ENCODE data around the gene PHKB. TPM values are rescaled to one million over a fixed set of nuclear protein-coding genes. Genes with fewer than 3 reads are reported as not detected.

PHKB gene
- total RNA-seq, 4 donors from 2014 or later, result 74.1 to 126 (median 101) TPM

DNA sequence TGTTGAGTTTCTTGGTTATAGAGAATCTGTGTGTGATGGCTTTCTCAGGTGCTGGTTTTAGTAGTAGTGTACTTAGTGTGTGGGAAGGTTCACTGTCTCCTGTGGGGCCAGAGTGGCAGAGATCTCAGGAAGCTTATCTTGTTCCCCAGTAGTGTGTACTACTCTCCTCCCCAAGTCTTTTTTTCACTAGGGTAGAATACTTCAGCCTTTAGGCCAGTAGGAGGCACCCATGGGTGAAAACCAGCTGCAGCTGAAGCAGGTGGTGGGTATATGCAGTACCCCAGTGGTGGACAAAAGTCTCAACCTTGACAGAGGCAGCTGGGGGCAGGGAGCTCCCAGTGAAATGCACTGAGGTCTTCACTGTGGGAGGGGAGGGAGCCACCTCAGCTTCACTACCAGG is 109.9 kb downstream of the PHKB start:
- no peak for TF ChIP-seq EP300 (IDR thresholded peaks at IDR 0.05; ENCODE audit: low read depth)
- TF ChIP-seq POLR2A (IDR thresholded peaks at IDR 0.05), result no peak
- TF ChIP-seq POLR2AphosphoS5 (IDR thresholded peaks at IDR 0.05), result no peak
- TF ChIP-seq, protein P1, sequence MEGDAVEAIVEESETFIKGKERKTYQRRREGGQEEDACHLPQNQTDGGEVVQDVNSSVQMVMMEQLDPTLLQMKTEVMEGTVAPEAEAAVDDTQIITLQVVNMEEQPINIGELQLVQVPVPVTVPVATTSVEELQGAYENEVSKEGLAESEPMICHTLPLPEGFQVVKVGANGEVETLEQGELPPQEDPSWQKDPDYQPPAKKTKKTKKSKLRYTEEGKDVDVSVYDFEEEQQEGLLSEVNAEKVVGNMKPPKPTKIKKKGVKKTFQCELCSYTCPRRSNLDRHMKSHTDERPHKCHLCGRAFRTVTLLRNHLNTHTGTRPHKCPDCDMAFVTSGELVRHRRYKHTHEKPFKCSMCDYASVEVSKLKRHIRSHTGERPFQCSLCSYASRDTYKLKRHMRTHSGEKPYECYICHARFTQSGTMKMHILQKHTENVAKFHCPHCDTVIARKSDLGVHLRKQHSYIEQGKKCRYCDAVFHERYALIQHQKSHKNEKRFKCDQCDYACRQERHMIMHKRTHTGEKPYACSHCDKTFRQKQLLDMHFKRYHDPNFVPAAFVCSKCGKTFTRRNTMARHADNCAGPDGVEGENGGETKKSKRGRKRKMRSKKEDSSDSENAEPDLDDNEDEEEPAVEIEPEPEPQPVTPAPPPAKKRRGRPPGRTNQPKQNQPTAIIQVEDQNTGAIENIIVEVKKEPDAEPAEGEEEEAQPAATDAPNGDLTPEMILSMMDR (IDR thresholded peaks at IDR 0.05), result no peak
- Histone ChIP-seq H3K4me1 (no peaks in the 10 kb centered on the region), H3K4me3 (no peak overlapping the region), H3K36me3 (no peaks in the 10 kb centered on the region), H3K27ac (no peak overlapping the region), H3K27me3 (no peaks in the 10 kb centered on the region), H3K9me3 (no peaks in the 10 kb centered on the region)
- no peak for DNase-seq
- in situ Hi-C loops (cut with MboI; ENCODE audit: low pct_ligation_motif_present in 1 of 4, low pct_unique_long_range_greater_than_20kb in 1 of 4, low sequenced_read_pairs in 3 of 4) (no loop called here), intact Hi-C loops (cut with DNase I; ENCODE audit: low total_unique reads) (no loop called here)

DNA sequence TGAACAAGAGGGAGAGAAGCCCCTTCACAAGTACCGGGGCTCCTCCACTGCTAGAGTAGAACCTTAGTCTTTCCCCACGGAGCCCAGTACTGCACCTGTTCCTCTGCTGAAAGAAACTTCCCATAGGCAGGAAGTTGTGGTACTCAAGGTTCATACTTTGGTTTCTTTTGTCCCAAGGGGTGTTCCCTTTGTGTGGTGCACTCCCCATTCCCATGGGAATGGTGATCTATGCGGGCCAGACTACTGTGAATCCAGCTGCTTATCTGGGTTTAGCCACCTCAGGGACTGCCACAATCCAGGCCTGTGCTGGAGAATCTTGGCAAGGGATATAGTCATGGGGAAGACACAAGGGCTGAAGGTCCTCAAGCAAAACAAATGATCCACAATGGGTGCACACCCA is 110.6 kb downstream of the PHKB start:
- intact Hi-C loops (cut with DNase I; ENCODE audit: low total_unique reads), result no loop called here
- TF ChIP-seq POLR2AphosphoS5 (IDR thresholded peaks at IDR 0.05) (no peak), POLR2A (IDR thresholded peaks at IDR 0.05) (no peak), EP300 (IDR thresholded peaks at IDR 0.05; ENCODE audit: low read depth) (no peak)
- TF ChIP-seq, protein P1 (IDR thresholded peaks at IDR 0.05), result no peak
- H3K4me3 ChIP-seq, result no peak overlapping the region
- H3K27ac ChIP-seq, result no peak overlapping the region
- no peaks in the 10 kb centered on the region for H3K9me3 ChIP-seq
- no peak for DNase-seq
- H3K27me3 ChIP-seq, result no peaks in the 10 kb centered on the region
- WGBS, 2 donors (ENCODE audit: low coverage in 1 of 2), result 93 to 100% methylated on average over 1 to 3 of the region's 3 CpGs
- no peaks in the 10 kb centered on the region for H3K36me3 ChIP-seq
- no peaks in the 10 kb centered on the region for H3K4me1 ChIP-seq
- in situ Hi-C loops (cut with MboI; ENCODE audit: low pct_ligation_motif_present in 1 of 4, low pct_unique_long_range_greater_than_20kb in 1 of 4, low sequenced_read_pairs in 3 of 4), result no loop called here

- DNase-seq, result no peak
- no peaks in the 10 kb centered on the region for H3K9me3 ChIP-seq
- H3K27me3 ChIP-seq, result no peaks in the 10 kb centered on the region
- intact Hi-C loops (cut with DNase I; ENCODE audit: low total_unique reads) (no loop called here), in situ Hi-C loops (cut with MboI; ENCODE audit: low pct_ligation_motif_present in 1 of 4, low pct_unique_long_range_greater_than_20kb in 1 of 4, low sequenced_read_pairs in 3 of 4) (no loop called here)
- H3K27ac ChIP-seq, result no peak overlapping the region
- no peaks in the 10 kb centered on the region for H3K36me3 ChIP-seq
- TF ChIP-seq POLR2AphosphoS5 (IDR thresholded peaks at IDR 0.05), result no peak
- no peak for TF ChIP-seq EP300 (IDR thresholded peaks at IDR 0.05; ENCODE audit: low read depth)
- TF ChIP-seq, protein P1 (IDR thresholded peaks at IDR 0.05), result no peak
- no peak for TF ChIP-seq POLR2A (IDR thresholded peaks at IDR 0.05)
- no peak overlapping the region for H3K4me3 ChIP-seq
- 75 to 84% methylated on average over 2 to 5 of the region's 5 CpGs for WGBS, 2 donors (ENCODE audit: low coverage in 1 of 2)
- no peaks in the 10 kb centered on the region for H3K4me1 ChIP-seq
Observed at GRCh38 chr16:47574091-47575054, 113.2 kb downstream of the PHKB start.

GRCh38 chr16:47577029-47577428 is 115.9 kb downstream of the PHKB start:
- intact Hi-C loops (cut with DNase I; ENCODE audit: low total_unique reads) (no loop called here), in situ Hi-C loops (cut with MboI; ENCODE audit: low pct_ligation_motif_present in 1 of 4, low pct_unique_long_range_greater_than_20kb in 1 of 4, low sequenced_read_pairs in 3 of 4) (no loop called here)
- Histone ChIP-seq H3K9me3 (no peaks in the 10 kb centered on the region), H3K4me3 (no peak overlapping the region), H3K4me1 (no peaks in the 10 kb centered on the region), H3K27me3 (no peaks in the 10 kb centered on the region), H3K36me3 (no peaks in the 10 kb centered on the region), H3K27ac (no peak overlapping the region)
- no peak for DNase-seq
- no peak for TF ChIP-seq POLR2AphosphoS5 (IDR thresholded peaks at IDR 0.05)
- TF ChIP-seq EP300 (IDR thresholded peaks at IDR 0.05; ENCODE audit: low read depth), result no peak
- no peak for TF ChIP-seq POLR2A (IDR thresholded peaks at IDR 0.05)
- TF ChIP-seq, protein P1 (IDR thresholded peaks at IDR 0.05), result no peak
